Activated B cell treated with CpG ODN at 0.5 μM for 24 hours (primary cell): ENCODE data around the gene FHIT. TPM values are rescaled to one million over a fixed set of nuclear protein-coding genes. Genes with fewer than 3 reads are reported as not detected.

ENCODE experiments used
- ATAC-seq: fragments of 200-7000 bp; cut with Tn5 transposase; one replicate; pipeline ENCODE4 v1.10.0; 2021; ENCODE audit warnings: low read depth, mild to moderate bottlenecking, moderate library complexity
- CTCF ChIA-PET: fragments of 350-600 bp; sonication (Branson Sonifier 250); formaldehyde crosslinking; loops from one replicate; lab custom pipeline; 2021; ENCODE audit warnings: antibody characterized with exemption; lab: Charles Lee
- POLR2A ChIA-PET: fragments of 350-600 bp; sonication (Branson Sonifier 250); formaldehyde crosslinking; loops from one replicate; lab custom pipeline; 2021; ENCODE audit warnings: antibody characterized with exemption; lab: Charles Lee
- DNase-seq: peaks from one replicate; pipeline ENCODE4 v3.0.0; 2022
- H3K27ac Mint-ChIP-seq: one replicate; pipeline ENCODE4 v1.8.0; 2020; ENCODE audit warnings: mixed read lengths
- H3K27me3 Mint-ChIP-seq: one replicate; pipeline ENCODE4 v1.8.0; 2021; ENCODE audit warnings: mixed read lengths
- H3K36me3 Mint-ChIP-seq: one replicate; pipeline ENCODE4 v1.8.0; 2021; ENCODE audit warnings: low read depth, mixed read lengths
- H3K4me1 Mint-ChIP-seq: one replicate; pipeline ENCODE4 v1.8.0; 2021; ENCODE audit warnings: mixed read lengths
- H3K4me3 Mint-ChIP-seq: one replicate; pipeline ENCODE4 v1.8.0; 2020; ENCODE audit warnings: mild to moderate bottlenecking, mixed read lengths
- H3K9me3 Mint-ChIP-seq: one replicate; pipeline ENCODE4 v1.8.0; 2020; ENCODE audit warnings: mixed read lengths
- CTCF ChIP-seq: fragments of 200-600 bp; IDR thresholded peaks from one replicate; pipeline ENCODE4 v1.8.0; 2022; ENCODE audit warnings: antibody characterized with exemption, mild to moderate bottlenecking
- intact Hi-C: fragments of 100-400 bp; cut with micrococcal nuclease; formaldehyde crosslinking; loops from one replicate; pipeline ENCODE4 v1.15.1; 2024
- total RNA-seq: library from RNA; stranded (reverse); gene quantifications from 2 replicates; pipeline ENCODE4 v1.2.3, GENCODE V29; 2022

FHIT gene
- total RNA-seq, 1 donor from 2014 or later, result 5.5 TPM

DNA sequence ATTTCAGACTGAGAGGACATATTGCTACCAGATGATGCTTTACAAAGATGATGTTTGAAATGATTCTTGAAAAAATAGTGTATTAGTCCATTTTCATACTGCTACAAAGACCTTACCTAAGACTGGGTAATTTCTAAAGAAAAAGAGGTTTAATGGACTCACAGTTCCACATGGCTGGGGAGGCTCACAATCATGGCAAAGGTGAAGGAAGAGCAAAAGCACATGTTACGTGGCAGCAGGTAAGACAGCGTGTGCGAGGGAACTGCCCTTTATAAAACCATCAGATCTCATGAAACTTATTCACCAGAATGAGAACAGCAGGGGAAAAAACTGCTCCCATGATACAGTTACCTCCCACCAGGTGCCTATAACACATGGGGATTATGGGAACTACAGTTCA is 1543.0 kb downstream of the FHIT start:
- intact Hi-C loops, result no loop called here
- H3K36me3 Mint-ChIP-seq, result no peaks in the 10 kb centered on the region
- no peaks in the 10 kb centered on the region for H3K4me1 Mint-ChIP-seq
- H3K4me3 Mint-ChIP-seq, result no peak overlapping the region
- H3K27me3 Mint-ChIP-seq, result no peaks in the 10 kb centered on the region
- ChIA-PET CTCF (no interaction called here), POLR2A (no interaction called here)
- no peak overlapping the region for H3K27ac Mint-ChIP-seq
- no peak for TF ChIP-seq CTCF
- ATAC-seq, result no peak
- H3K9me3 Mint-ChIP-seq, result no peaks in the 10 kb centered on the region
- DNase-seq, result no peak

GRCh38 chr3:59704292-59704691 is 1547.0 kb downstream of the FHIT start:
- CTCF ChIA-PET, result no interaction called here
- POLR2A ChIA-PET, result no interaction called here

GRCh38 chr3:59699648-59700320 is 1551.5 kb downstream of the FHIT start:
- H3K4me1 Mint-ChIP-seq, result no peaks in the 10 kb centered on the region
- no peaks in the 10 kb centered on the region for H3K36me3 Mint-ChIP-seq
- intact Hi-C loops, result no loop called here
- no peaks in the 10 kb centered on the region for H3K9me3 Mint-ChIP-seq
- POLR2A ChIA-PET, result no interaction called here
- DNase-seq, result no peak
- H3K27ac Mint-ChIP-seq, result no peak overlapping the region
- ATAC-seq, result no peak
- H3K4me3 Mint-ChIP-seq, result no peak overlapping the region
- no peak for TF ChIP-seq CTCF
- CTCF ChIA-PET, result no interaction called here
- H3K27me3 Mint-ChIP-seq, result no peaks in the 10 kb centered on the region

More at GRCh38 chr3:59704292-59704691, 1547.0 kb downstream of the FHIT start:
- Mint-ChIP-seq H3K4me3 (no peak overlapping the region), H3K4me1 (no peaks in the 10 kb centered on the region), H3K9me3 (no peaks in the 10 kb centered on the region), H3K36me3 (no peaks in the 10 kb centered on the region), H3K27me3 (no peaks in the 10 kb centered on the region), H3K27ac (no peak overlapping the region)
- DNase-seq (no peak), ATAC-seq (no peak)
- intact Hi-C loops, result no loop called here
- no peak for TF ChIP-seq CTCF
